K562 (cell line): ENCODE data around the gene CMBL. TPM values are rescaled to one million over a fixed set of nuclear protein-coding genes. Genes with fewer than 3 reads are reported as not detected.

Experiments used
- ATAC-seq: fragments of 200-7000 bp; cut with Tn5 transposase; 3 replicates; pipeline ENCODE4 v1.9.1; 2020; ENCODE audit warnings: moderate library complexity
- BruUV-seq: library from RNA; stranded (reverse); fragments of 400-500 nt; replicated peaks from 2 replicates; lab custom pipeline; 2021; lab: Mats Ljungman, UMichigan
- CTCF ChIA-PET: fragments of 300-600 bp; formaldehyde crosslinking; extraction: SDS; loops from one replicate; lab custom pipeline; 2021; ENCODE audit warnings: low intra/inter-chr PET ratio; lab: Yijun Ruan, JAX
- POLR2A ChIA-PET: fragments of 300-600, 350-650 bp; sonication (Branson Sonifier 250); formaldehyde crosslinking; extraction: SDS; loops from one replicate; lab custom pipeline; 2021; ENCODE audit warnings: antibody characterized with exemption, inconsistent platforms; lab: Yijun Ruan, JAX
- DNase-seq, 4 experiments: peaks; one replicate each; pipeline versions ENCODE4 v3.0.0 to v3.0.0-alpha.2; 2011 to 2018; ENCODE audit warnings: low spot score in 3 of 4, mixed read lengths in 3 of 4; ENCODE audit errors: extremely low read depth in 1 of 4
- FAIRE-seq: peaks from 2 replicates; lab custom pipeline; 2011; peaks lifted over from hg19 to GRCh38; lab: Jason Lieb, UNC
- H2AFZ ChIP-seq: 2 replicates; pipeline ENCODE4 v1.6.0; 2011; ENCODE audit warnings: low read depth, low read length, control low read depth, inconsistent platforms
- H3K27ac ChIP-seq: fragments of 200-600 bp; 3 replicates; pipeline ENCODE4 v1.8.0; 2011; ENCODE audit warnings: low read depth, mild to moderate bottlenecking, control low read depth, inconsistent platforms, low read length, moderate library complexity, mixed read lengths; ENCODE audit errors: extremely low read depth
- H3K27me3 ChIP-seq, 2 experiments: fragments of 300-600 bp in 1 of 2; 2 replicates in 1 of 2; 3 replicates in 1 of 2; pipeline versions ENCODE4 v1.6.0 to v1.8.0; 2011; ENCODE audit warnings: inconsistent platforms in 2 of 2, low read length in 2 of 2, mild to moderate bottlenecking in 1 of 2, mixed read lengths in 1 of 2, moderate library complexity in 1 of 2; ENCODE audit not compliant: control insufficient read depth in 2 of 2, insufficient read depth in 2 of 2
- H3K36me3 ChIP-seq: fragments of 300-600 bp; 3 replicates; pipeline ENCODE4 v1.8.0; 2011; ENCODE audit warnings: mild to moderate bottlenecking, low read length, inconsistent platforms; ENCODE audit not compliant: control insufficient read depth, insufficient read depth
- H3K4me1 ChIP-seq, 2 experiments: fragments of 200-600 bp in 1 of 2; replicated peaks in 1 of 2; 2 replicates in 1 of 2; 3 replicates in 1 of 2; pipeline versions ENCODE4 v1.5.1 to v1.8.0; 2011; ENCODE audit warnings: inconsistent platforms in 2 of 2, low read length in 2 of 2, mild to moderate bottlenecking in 1 of 2, mixed read lengths in 1 of 2, moderate library complexity in 1 of 2; ENCODE audit not compliant: control insufficient read depth in 2 of 2, insufficient read depth in 2 of 2
- H3K4me2 ChIP-seq: 2 replicates; pipeline ENCODE4 v1.6.1; 2011; ENCODE audit warnings: low read length, control low read depth, inconsistent platforms, mixed read lengths; ENCODE audit not compliant: insufficient read depth
- H3K4me3 ChIP-seq: fragments of 200-600 bp; sonication (generic), shearing (Covaris generic); 2 replicates; pipeline ENCODE4 v1.5.1; 2016; ENCODE audit warnings: control low read depth, inconsistent platforms
- H3K79me2 ChIP-seq: fragments of 200-600 bp; 3 replicates; pipeline ENCODE4 v1.8.0; 2011; ENCODE audit warnings: low read length, inconsistent platforms; ENCODE audit not compliant: control insufficient read depth, insufficient read depth
- H3K9ac ChIP-seq, 2 experiments: 2 replicates each; pipeline versions ENCODE4 v1.6.0 to v1.6.1; 2011; ENCODE audit warnings: low read depth in 2 of 2, low read length in 2 of 2, control low read depth in 1 of 2, inconsistent platforms in 1 of 2, mild to moderate bottlenecking in 1 of 2, mixed read lengths in 1 of 2; ENCODE audit not compliant: insufficient read depth in 1 of 2
- H3K9me1 ChIP-seq: one replicate; pipeline ENCODE4 v1.6.0; 2011; ENCODE audit warnings: inconsistent platforms, mild to moderate bottlenecking, low read length, moderate library complexity; ENCODE audit not compliant: control insufficient read depth, insufficient read depth
- H3K9me3 ChIP-seq: replicated peaks from 2 replicates; pipeline ENCODE4 v1.5.1; 2011; ENCODE audit warnings: low read depth, low read length, inconsistent platforms; ENCODE audit not compliant: control insufficient read depth, insufficient read depth
- H4K20me1 ChIP-seq: replicated peaks from 2 replicates; pipeline ENCODE4 v1.6.1; 2011; ENCODE audit warnings: low read length, inconsistent platforms, mixed read lengths; ENCODE audit not compliant: control insufficient read depth, insufficient read depth
- CREB1 ChIP-seq, 2 experiments: sonication (generic) in 1 of 2; formaldehyde crosslinking in 1 of 2; IDR thresholded peaks; 2 replicates each; pipeline versions ENCODE4 v1.6.1 to v1.8.0; 2012 to 2022; ENCODE audit warnings: inconsistent platforms in 1 of 2, mild to moderate bottlenecking in 1 of 2, missing genetic modification reagents in 1 of 2, moderate library complexity in 1 of 2
- HNRNPK ChIP-seq: fragments of 200-400 bp; formaldehyde crosslinking; IDR thresholded peaks from one replicate; pipeline ENCODE4 v1.6.1; 2018; ENCODE audit warnings: mild to moderate bottlenecking, low read depth, low read length; ENCODE audit not compliant: poor library complexity, severe bottlenecking
- KDM1A ChIP-seq, 2 experiments: fragments of 450-650 bp; IDR thresholded peaks; 2 replicates each; pipeline ENCODE4 v1.6.1; 2016; ENCODE audit warnings: mild to moderate bottlenecking in 2 of 2
- MAFG ChIP-seq: fragments of 450-650 bp; conservative IDR thresholded peaks from 2 replicates; pipeline ENCODE4 v1.6.1; 2016; ENCODE audit warnings: missing genetic modification characterization, missing compliant biosample characterization
- MEF2D ChIP-seq: conservative IDR thresholded peaks from 2 replicates; pipeline ENCODE4 v1.6.1; 2016; ENCODE audit warnings: low read depth, missing genetic modification characterization, missing compliant biosample characterization
- NFYB ChIP-seq: IDR thresholded peaks from 2 replicates; pipeline ENCODE4 v1.6.1; 2011; ENCODE audit warnings: mild to moderate bottlenecking, moderate library complexity; ENCODE audit not compliant: insufficient read length; ENCODE audit errors: extremely low read depth
- PTTG1 ChIP-seq: fragments of 450-650 bp; IDR thresholded peaks from 2 replicates; pipeline ENCODE4 v1.6.1; 2016; ENCODE audit warnings: low read depth, mild to moderate bottlenecking, missing genetic modification characterization, missing compliant biosample characterization
- RBM17 ChIP-seq: fragments of 200-400 bp; formaldehyde crosslinking; IDR thresholded peaks from 2 replicates; pipeline ENCODE4 v1.6.1; 2017; ENCODE audit warnings: low read depth, mild to moderate bottlenecking, low read length, borderline replicate concordance
- SNIP1 ChIP-seq: fragments of 450-650 bp; IDR thresholded peaks from 2 replicates; pipeline ENCODE4 v1.7.1; 2017; ENCODE audit warnings: low read depth, mild to moderate bottlenecking
- TCF3 ChIP-seq: sonication (generic); formaldehyde crosslinking; IDR thresholded peaks from 2 replicates; pipeline ENCODE4 v1.4.0; 2020; ENCODE audit warnings: mild to moderate bottlenecking, missing genetic modification reagents
- TEAD2 ChIP-seq: fragments of 450-650 bp; IDR thresholded peaks from 2 replicates; pipeline ENCODE4 v1.6.1; 2016; ENCODE audit warnings: missing genetic modification characterization, control low read depth, missing compliant biosample characterization
- ZBTB12 ChIP-seq: fragments of 250-450 bp; sonication (Bioruptor Pico); IDR thresholded peaks from 2 replicates; pipeline ENCODE4 v1.4.0; 2020
- ZNF133 ChIP-seq: fragments of 250-450 bp; sonication (Bioruptor Pico); IDR thresholded peaks from 2 replicates; pipeline ENCODE4 v1.4.0; 2020; ENCODE audit warnings: mild to moderate bottlenecking
- ZNF3 ChIP-seq: fragments of 250-450 bp; sonication (Bioruptor Pico); IDR thresholded peaks from 2 replicates; pipeline ENCODE4 v1.5.0; 2021; ENCODE audit warnings: mild to moderate bottlenecking, moderate library complexity
- ZNF583 ChIP-seq: fragments of 250-450 bp; sonication (Bioruptor Pico); IDR thresholded peaks from 2 replicates; pipeline ENCODE4 v1.4.0; 2020
- WGBS: fragments of 100-300 bp; shearing (Covaris generic); methylation state at CpG from one replicate; pipeline ENCODE4 v1.1.6; 2016; ENCODE audit warnings: low coverage, mixed read lengths; ENCODE audit not compliant: insufficient coverage; ENCODE audit errors: missing lambda C conversion rate; 5-methylcytosine and 5-hydroxymethylcytosine counted together
- in situ Hi-C: fragments of 300-500 bp; cut with MboI; formaldehyde crosslinking; loops from 4 replicates; pipeline ENCODE4 v1.15.0; 2018; ENCODE audit warnings: inconsistent platforms, mixed read lengths
- intact Hi-C: fragments of 100-400 bp; cut with micrococcal nuclease; formaldehyde crosslinking; loops from 2 replicates; pipeline ENCODE4 v1.14.2; 2022
- polyA plus RNA-seq, 8 experiments: library from polyadenylated mRNA; depleted of rRNA in 4 of 8; stranded (reverse) in 5 of 8; unstranded in 3 of 8; fragments of >200 nt; fragmentation: Nextera tagmentation in 2 of 8; fragmentation: Illumina TruSeq in 1 of 8; extraction: Ambion mirVana in 2 of 8; extraction: Trizol in 1 of 8; gene quantifications; 2 replicates each; pipeline versions ENCODE4 v1.2.1 to v1.2.3, GENCODE V29; 2011 to 2014; ENCODE audit warnings: inconsistent platforms in 1 of 8, missing spikeins in 1 of 8
- total RNA-seq, 7 experiments: library from RNA; depleted of rRNA in 6 of 7; stranded (reverse); fragments of >200 nt in 6 of 7; fragmentation: Illumina TruSeq in 2 of 7; extraction: Trizol in 2 of 7; gene quantifications; 2 replicates each; pipeline versions ENCODE4 v1.2.1 to v1.2.3, GENCODE V29; 2011 to 2021; ENCODE audit warnings: low replicate concordance in 1 of 7
- TF ChIP-seq, protein P1 (sequence below): sonication (generic); formaldehyde crosslinking; IDR thresholded peaks from 2 replicates; pipeline ENCODE4 v1.4.0; 2020; ENCODE audit warnings: mild to moderate bottlenecking, missing genetic modification reagents

Gene CMBL
- total and polyA plus RNA-seq, 9 of the 15 experiments (the other 6 are each of a cell fraction or from before 2014, with no cell fraction given) = 22.6 to 192 (median 71.1) TPM

- no peak; the same call in 1 of the 2 replicates for TF ChIP-seq MAFG (tag)
Measured at GRCh38 chr5:10319202-10319851, 11.6 kb upstream of the CMBL start (continued).

- Histone ChIP-seq H3K27me3 (no peaks in the 10 kb centered on the region; a peak in 1 of 5 replicates), H3K4me1 (peaks cover 33 to 35% of the 10 kb centered on the region in 2 experiments), H4K20me1 (no peaks in the 10 kb centered on the region), H3K79me2 (no peaks in the 10 kb centered on the region), H2AFZ (peak overlapping the region; percentile 89), H3K27ac (peak overlapping the region; percentile 77), H3K9me1 (no peaks in the 10 kb centered on the region), H3K9ac (peak overlapping the region; percentile 37 to 57; a peak in 3 of 4 replicates), H3K4me2 (no peak overlapping the region), H3K36me3 (no peaks in the 10 kb centered on the region), H3K4me3 (no peak overlapping the region), H3K9me3 (no peaks in the 10 kb centered on the region)
- DNase-seq (peak in 3 of 4 experiments; percentile 20 to 81 (median 63)), FAIRE-seq (peak; percentile 69), ATAC-seq (peak; percentile 30)
- ChIA-PET CTCF (no interaction called here), POLR2A (interaction anchor here (0.8 to 4.4 kb wide), 3 partner anchors 9 to 13 kb away, joined by 3 to 31 read pairs (median 3); partner anchors contain the start of gene CMBL)
- WGBS = 31% methylated on average over 6 of the region's 6 CpGs
- in situ Hi-C loops = no loop called here
- intact Hi-C loops = loop anchor here (2.0 to 5.0 kb wide), 2 partner anchors 47 to 119 kb away; no protein-coding TSS in a partner anchor
- BruUV-seq = no TSS peak
- TF ChIP-seq CREB1 (IDR thresholded peaks at IDR 0.05) (no peak), CREB1 (CRISPR knock-in tag; IDR thresholded peaks at IDR 0.05) (0 out of 2 replicates have a peak, but pooled peaks have one; percentile 29), PTTG1 (tag) (peak; percentile 60; the same call in 1 of the 2 replicates), TCF3 (CRISPR knock-in tag) (peak; percentile 58), SNIP1 (no peak), ZNF3 (CRISPR knock-in tag) (no peak), ZNF133 (CRISPR knock-in tag) (no peak), KDM1A (IDR thresholded peaks at IDR 0.05) (peak; percentile 81 to 85), NFYB (no peak), MEF2D (tag) (0 out of 2 replicates have a peak, but pooled peaks have one; percentile 14), TEAD2 (tag) (no peak), HNRNPK (no peak), ZNF583 (CRISPR knock-in tag) (no peak; the same call in 1 of the 2 replicates), ZBTB12 (CRISPR knock-in tag) (no peak), RBM17 (no peak)
- TF ChIP-seq, protein P1, sequence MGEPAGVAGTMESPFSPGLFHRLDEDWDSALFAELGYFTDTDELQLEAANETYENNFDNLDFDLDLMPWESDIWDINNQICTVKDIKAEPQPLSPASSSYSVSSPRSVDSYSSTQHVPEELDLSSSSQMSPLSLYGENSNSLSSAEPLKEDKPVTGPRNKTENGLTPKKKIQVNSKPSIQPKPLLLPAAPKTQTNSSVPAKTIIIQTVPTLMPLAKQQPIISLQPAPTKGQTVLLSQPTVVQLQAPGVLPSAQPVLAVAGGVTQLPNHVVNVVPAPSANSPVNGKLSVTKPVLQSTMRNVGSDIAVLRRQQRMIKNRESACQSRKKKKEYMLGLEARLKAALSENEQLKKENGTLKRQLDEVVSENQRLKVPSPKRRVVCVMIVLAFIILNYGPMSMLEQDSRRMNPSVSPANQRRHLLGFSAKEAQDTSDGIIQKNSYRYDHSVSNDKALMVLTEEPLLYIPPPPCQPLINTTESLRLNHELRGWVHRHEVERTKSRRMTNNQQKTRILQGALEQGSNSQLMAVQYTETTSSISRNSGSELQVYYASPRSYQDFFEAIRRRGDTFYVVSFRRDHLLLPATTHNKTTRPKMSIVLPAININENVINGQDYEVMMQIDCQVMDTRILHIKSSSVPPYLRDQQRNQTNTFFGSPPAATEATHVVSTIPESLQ = no peak
Measured at GRCh38 chr5:10317825-10318682, 10.4 kb upstream of the CMBL start.
